Measurements from ENCODE around the gene ARID4A.

- TF ChIP-seq TFE3 (CRISPR knock-in tag; IDR thresholded peaks at IDR 0.05) (no peak), SRY (CRISPR knock-in tag; IDR thresholded peaks at IDR 0.05) (no peak), ZNF644 (CRISPR knock-in tag; IDR thresholded peaks at IDR 0.05; ENCODE audit: low read depth) (no peak), ZNF564 (CRISPR knock-in tag; IDR thresholded peaks at IDR 0.05) (no peak), CHD2 (IDR thresholded peaks at IDR 0.05; ENCODE audit: low read depth, low read length) (no peak), RNF219 (CRISPR knock-in tag; IDR thresholded peaks at IDR 0.05) (no peak), MYC (CRISPR knock-in tag; IDR thresholded peaks at IDR 0.05; ENCODE audit: borderline replicate concordance) (no peak), ZNF18 (CRISPR knock-in tag; IDR thresholded peaks at IDR 0.05; ENCODE audit: insufficient replicate concordance) (no peak)
These were observed 70.6 kb downstream of the ARID4A start for GRCh38 chr14:58368956-58369355.

All from HepG2 (cell line).